ENCODE data around the gene CNEP1R1. TPM values are rescaled to one million over a fixed set of nuclear protein-coding genes. Genes with fewer than 3 reads are reported as not detected.

CNEP1R1 gene
- total RNA-seq, 4 donors from 2014 or later, result 12.4 to 25.6 (median 15.1) TPM

DNA sequence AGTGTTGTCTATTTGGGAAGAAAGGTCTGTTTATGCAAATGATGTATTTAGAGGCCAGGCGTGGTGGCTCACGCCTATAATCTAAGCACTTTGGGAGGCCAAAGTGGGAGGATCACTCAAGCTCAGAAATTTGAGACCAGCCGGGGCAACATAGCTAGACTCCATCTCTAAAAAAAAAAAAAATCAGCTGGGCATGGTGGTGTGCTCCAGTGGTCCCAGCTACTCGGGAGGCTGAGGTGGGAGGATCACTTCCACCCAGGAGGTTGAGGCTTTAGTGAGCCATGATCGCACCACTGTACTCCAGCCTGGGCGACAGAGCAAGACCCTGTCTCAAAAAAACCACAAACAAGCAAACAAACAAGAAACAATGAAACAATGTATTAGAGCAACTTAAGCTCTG is 21.8 kb downstream of the CNEP1R1 start:
- H3K9me3 ChIP-seq, result no peaks in the 10 kb centered on the region
- H3K27ac ChIP-seq, result no peak overlapping the region
- no peak for TF ChIP-seq POLR2A (IDR thresholded peaks at IDR 0.05)
- TF ChIP-seq, protein P1, sequence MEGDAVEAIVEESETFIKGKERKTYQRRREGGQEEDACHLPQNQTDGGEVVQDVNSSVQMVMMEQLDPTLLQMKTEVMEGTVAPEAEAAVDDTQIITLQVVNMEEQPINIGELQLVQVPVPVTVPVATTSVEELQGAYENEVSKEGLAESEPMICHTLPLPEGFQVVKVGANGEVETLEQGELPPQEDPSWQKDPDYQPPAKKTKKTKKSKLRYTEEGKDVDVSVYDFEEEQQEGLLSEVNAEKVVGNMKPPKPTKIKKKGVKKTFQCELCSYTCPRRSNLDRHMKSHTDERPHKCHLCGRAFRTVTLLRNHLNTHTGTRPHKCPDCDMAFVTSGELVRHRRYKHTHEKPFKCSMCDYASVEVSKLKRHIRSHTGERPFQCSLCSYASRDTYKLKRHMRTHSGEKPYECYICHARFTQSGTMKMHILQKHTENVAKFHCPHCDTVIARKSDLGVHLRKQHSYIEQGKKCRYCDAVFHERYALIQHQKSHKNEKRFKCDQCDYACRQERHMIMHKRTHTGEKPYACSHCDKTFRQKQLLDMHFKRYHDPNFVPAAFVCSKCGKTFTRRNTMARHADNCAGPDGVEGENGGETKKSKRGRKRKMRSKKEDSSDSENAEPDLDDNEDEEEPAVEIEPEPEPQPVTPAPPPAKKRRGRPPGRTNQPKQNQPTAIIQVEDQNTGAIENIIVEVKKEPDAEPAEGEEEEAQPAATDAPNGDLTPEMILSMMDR (IDR thresholded peaks at IDR 0.05), result no peak
- no peak overlapping the region for H3K4me3 ChIP-seq
- H3K4me1 ChIP-seq, result no peaks in the 10 kb centered on the region
- H3K27me3 ChIP-seq, result no peaks in the 10 kb centered on the region
- H3K36me3 ChIP-seq, result no peaks in the 10 kb centered on the region
- DNase-seq, result no peak

DNA sequence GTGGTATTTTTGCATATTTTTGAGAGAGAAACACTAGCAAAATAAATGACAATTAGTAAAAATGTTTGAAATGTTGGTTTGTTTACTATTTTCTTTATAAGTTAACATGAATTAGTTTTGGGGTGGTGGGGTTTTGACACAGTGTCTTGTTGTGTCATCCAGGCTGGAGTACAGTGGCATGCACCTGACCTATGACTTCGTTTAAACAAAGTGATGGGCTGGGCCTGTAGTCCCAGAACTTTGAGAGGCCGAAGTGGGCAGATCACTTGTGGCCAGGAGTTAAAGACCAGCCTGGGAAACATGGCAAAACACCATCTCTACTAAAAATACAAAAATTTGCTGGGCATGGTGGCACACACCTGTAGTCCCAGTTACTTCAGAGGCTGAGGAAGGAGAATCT is 22.8 kb downstream of the CNEP1R1 start:
- H3K27ac ChIP-seq, result no peak overlapping the region
- no peaks in the 10 kb centered on the region for H3K27me3 ChIP-seq
- TF ChIP-seq, protein P1 (IDR thresholded peaks at IDR 0.05), result no peak
- no peak for TF ChIP-seq POLR2A (IDR thresholded peaks at IDR 0.05)
- H3K4me3 ChIP-seq, result no peak overlapping the region
- DNase-seq, result no peak
- H3K36me3 ChIP-seq, result no peaks in the 10 kb centered on the region
- no peaks in the 10 kb centered on the region for H3K4me1 ChIP-seq
- H3K9me3 ChIP-seq, result no peaks in the 10 kb centered on the region

DNA sequence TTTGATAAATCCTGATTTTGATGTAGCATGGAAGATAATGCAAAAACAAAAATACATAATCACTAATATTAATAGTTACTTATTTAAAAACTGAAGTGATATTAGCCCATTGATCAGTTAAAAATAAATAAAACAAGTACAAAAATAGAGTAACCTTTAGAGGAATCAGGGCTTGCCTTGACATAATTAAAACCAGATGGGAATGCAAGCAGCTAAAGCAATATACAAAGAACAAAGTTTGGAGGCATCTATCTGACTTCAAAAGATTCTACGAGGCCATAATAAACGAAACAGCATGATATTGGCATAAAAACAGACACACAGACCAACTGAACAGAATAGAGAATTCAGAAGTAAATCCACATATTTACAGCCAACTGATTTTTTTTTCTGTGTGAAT is 25.8 kb downstream of the CNEP1R1 start:
- Histone ChIP-seq H3K36me3 (no peaks in the 10 kb centered on the region), H3K27ac (no peak overlapping the region), H3K9me3 (no peaks in the 10 kb centered on the region), H3K27me3 (no peaks in the 10 kb centered on the region), H3K4me3 (no peak overlapping the region), H3K4me1 (no peaks in the 10 kb centered on the region)
- DNase-seq, result no peak
- TF ChIP-seq, protein P1 (IDR thresholded peaks at IDR 0.05), result no peak

DNA sequence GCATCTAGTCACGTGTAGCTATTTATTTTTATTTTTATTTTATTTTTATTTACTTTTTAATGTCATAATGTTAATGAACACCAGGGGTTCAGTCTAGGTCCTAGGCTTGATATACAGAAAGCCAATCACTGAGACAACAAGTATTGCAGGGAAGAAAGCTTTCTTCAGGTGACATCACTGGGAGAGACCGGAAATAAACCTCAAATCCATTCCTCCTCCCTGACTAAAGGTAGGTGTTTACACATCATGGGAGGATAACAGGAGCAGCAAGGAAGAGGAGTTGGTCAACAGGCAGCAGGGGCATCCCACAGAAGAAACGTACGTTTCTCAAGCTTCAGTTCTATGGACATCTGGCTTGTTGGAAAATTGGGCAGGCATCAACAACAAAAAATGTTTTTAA is 31.2 kb downstream of the CNEP1R1 start:
- H3K27ac ChIP-seq, result no peak overlapping the region
- TF ChIP-seq, protein P1 (IDR thresholded peaks at IDR 0.05), result no peak
- TF ChIP-seq POLR2A (IDR thresholded peaks at IDR 0.05), result no peak
- H3K9me3 ChIP-seq, result peaks cover 0 to 7% (median 0%) of the 10 kb centered on the region in 4 donors
- H3K4me1 ChIP-seq, result no peaks in the 10 kb centered on the region
- H3K4me3 ChIP-seq, result no peak overlapping the region
- no peaks in the 10 kb centered on the region for H3K27me3 ChIP-seq
- no peaks in the 10 kb centered on the region for H3K36me3 ChIP-seq
- DNase-seq, result no peak

DNA sequence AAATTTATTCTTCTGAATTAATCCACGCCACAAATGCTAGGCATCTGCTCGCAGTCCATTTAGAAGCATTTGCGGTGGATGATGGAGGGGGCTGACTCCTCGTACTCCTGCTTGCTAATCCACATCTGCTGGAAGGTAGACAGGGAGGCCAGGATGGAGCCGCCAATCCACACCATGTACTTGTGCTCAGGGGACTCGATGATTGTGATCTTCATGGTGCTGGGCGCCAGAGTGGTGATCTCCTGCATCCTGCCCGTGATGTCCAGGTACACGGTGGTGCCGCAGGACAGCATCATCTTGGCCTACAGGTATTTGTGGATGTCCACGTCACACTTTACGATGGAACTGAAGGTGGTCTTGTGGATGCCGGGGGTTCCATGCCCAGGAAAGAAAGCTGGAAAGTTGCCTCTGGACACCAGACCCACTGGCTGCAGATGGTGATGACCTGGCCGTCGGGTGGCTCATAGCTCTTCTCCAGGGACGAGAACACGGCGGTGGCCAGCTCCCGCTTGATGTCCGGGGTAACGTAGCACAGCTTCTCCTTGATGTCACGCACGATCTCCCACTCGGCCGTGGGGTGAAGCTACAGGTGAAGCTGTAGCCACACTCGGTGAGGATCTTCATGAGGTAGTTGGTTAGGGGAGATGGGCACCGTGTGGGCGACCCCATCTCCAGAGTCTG is 33.2 kb downstream of the CNEP1R1 start:
- TF ChIP-seq, protein P1 (IDR thresholded peaks at IDR 0.05), result no peak
- no peak for TF ChIP-seq POLR2A (IDR thresholded peaks at IDR 0.05)
- no peak for DNase-seq

More for the DNA sequence above, 33.2 kb downstream of the CNEP1R1 start:
- H3K4me1 ChIP-seq, result no peaks in the 10 kb centered on the region
- no peak overlapping the region for H3K4me3 ChIP-seq
- H3K27me3 ChIP-seq, result no peaks in the 10 kb centered on the region
- H3K36me3 ChIP-seq, result no peaks in the 10 kb centered on the region
- H3K27ac ChIP-seq, result no peak overlapping the region
- H3K9me3 ChIP-seq, result peaks cover 0 to 7% (median 0%) of the 10 kb centered on the region in 4 donors
